Activated T-cell treated with anti-CD3 and anti-CD28 coated beads, Interleukin-2, amount 50 U/mL, for 4 hours (primary cell): ENCODE measurements around the gene SLC48A1. TPM values are rescaled to one million over a fixed set of nuclear protein-coding genes. Genes with fewer than 3 reads are reported as not detected.

Source experiments
- ATAC-seq, 2 donors: fragments of 200-7000 bp; cut with Tn5 transposase; one replicate each; pipeline ENCODE4 v1.10.0; 2021
- DNase-seq: peaks from one replicate; pipeline ENCODE4 v3.0.0-alpha.2; 2020
- H3K27me3 Mint-ChIP-seq: one replicate; pipeline ENCODE4 v1.8.0; 2021; ENCODE audit warnings: low read depth, mixed read lengths
- H3K36me3 Mint-ChIP-seq: one replicate; pipeline ENCODE4 v1.8.0; 2022; ENCODE audit warnings: mixed read lengths; ENCODE audit not compliant: insufficient read depth
- H3K4me1 Mint-ChIP-seq: one replicate; pipeline ENCODE4 v1.8.0; 2021; ENCODE audit warnings: low read depth, mixed read lengths
- H3K4me3 Mint-ChIP-seq: one replicate; pipeline ENCODE4 v1.8.0; 2021; ENCODE audit warnings: mild to moderate bottlenecking, moderate library complexity, mixed read lengths
- H3K9me3 Mint-ChIP-seq: one replicate; pipeline ENCODE4 v1.8.0; 2021; ENCODE audit warnings: mixed read lengths
- total RNA-seq, 3 donors: library from RNA; stranded (reverse); gene quantifications; one replicate each; pipeline ENCODE4 v1.2.1, GENCODE V29; 2021

The SLC48A1 gene
- total RNA-seq, 3 donors from 2014 or later: 4.0 to 5.2 (median 5.0) TPM

DNA sequence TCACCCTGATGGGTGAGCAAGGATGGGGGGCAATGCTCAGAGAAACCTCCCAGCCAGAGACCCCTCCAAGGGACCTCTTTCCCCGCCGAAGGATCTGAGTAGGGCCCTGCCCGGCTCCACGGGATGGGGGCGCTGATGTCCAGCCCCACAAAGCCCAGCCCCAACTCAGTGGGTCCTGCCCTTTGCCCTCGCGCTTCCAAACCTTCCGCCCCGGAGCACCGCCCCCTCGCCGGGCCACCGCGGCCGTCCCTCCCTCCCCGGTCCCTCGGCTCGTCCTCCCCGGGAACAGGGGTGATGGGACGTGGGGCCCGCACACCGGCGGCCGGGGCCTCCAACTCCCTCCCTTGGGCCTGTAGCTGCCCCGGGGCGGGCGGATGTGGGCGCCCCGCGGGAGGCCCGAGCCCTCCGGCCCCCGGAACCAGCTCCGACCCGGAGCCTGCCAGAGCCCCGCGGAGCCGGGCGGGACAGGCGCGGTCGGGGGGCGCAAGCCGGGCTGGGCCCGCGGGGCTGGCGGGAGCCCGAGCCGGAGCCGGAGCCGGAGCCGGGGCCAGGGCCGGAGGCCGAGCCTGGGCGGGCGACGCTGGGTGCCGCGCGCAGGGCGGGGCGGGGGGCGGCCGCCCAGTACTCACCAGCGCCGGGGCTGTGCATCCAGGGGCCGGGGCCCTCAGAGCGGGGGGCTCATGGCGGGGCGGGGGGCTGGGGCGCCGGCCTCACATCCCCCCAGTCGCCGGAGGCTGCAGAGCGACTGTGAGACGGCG is 46.3 kb downstream of the SLC48A1 start:
- Mint-ChIP-seq H3K36me3 (peaks cover 23% of the 10 kb centered on the region), H3K4me3 (peak overlapping the region; percentile 97), H3K9me3 (no peaks in the 10 kb centered on the region), H3K27me3 (no peaks in the 10 kb centered on the region), H3K4me1 (peaks cover 80% of the 10 kb centered on the region)
- DNase-seq (peak; percentile 32), ATAC-seq (peak; percentile 16 to 26)

DNA sequence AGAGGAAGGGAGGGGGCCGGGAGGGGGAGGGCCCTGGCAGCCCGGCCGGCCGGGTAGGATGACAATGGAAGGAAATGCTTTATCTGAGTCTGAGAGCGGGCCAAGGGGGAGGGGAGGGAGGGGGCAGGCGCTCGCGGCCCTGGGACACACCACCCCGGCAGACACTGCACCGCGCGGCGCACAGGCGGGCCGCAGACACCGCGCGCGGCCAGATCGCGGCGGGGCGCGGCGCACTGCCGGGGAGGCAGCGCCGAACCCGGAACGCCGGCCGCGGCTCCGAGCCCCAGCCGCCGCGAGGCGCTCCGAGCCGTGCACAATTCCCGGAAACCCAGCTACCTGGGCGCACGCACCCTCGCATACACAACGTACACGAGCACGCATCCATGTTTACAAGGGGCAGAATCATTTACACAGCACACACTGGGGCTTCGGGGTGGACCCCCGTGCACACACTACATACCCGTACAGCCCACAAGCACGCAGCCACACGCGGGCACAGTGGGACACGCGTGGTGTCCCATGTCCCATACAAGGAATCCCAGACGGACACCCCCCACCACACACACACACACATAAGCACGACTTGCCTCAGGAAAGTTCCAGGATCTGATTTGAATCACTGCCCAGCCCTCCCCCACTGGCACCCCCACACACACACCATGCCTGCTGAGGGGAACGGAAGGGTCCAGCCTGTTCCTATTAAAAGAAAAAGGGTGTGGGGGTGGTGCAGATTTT is 47.0 kb downstream of the SLC48A1 start, which contains the start of gene HDAC7:
Gene HDAC7 (minus strand): TSS at position 8 of the 735 bp plus-strand sequence. CDS start 118 bp downstream, outside the sequence.
- Mint-ChIP-seq H3K36me3 (peaks cover 17% of the 10 kb centered on the region), H3K27me3 (no peaks in the 10 kb centered on the region), H3K4me1 (peaks cover 80% of the 10 kb centered on the region), H3K9me3 (no peaks in the 10 kb centered on the region), H3K4me3 (peak within 1 kb of the TSS; percentile 97)
- ATAC-seq (peak; percentile 69 to 70), DNase-seq (peak; percentile 66)

DNA sequence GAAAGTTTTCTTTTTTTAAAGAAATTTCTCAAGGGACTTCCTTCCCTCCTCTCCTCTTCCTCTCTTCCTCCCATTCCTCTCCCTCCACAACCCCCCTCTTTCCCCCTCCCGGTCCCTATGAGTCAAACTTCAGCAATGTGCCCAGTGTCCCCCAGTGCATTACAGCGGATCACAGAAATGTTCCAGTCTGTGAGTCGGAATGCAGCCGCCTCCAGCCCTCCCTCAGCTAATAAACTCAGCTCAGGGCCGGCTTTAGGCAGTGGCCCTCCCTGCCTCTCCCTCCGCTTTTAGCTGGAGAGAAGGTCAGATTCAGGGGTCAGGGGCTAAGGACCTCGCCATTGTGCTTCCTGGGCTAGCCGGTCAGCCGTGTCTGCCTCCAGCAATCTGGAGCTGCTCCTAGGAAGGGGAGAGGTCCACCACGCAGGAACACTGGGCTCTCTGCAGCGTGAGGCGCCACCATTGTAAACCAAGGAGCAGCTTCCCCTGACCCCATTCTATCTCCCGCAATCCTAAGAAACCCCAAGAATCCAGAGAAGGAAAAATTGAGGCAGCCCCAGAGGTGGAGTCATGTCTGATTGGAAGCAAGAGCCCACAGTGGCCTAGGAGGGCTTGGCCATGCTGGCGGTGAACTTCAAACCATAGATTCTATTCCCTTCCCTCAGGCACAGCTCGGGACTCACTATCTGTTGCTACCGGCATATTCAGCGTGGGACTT is 47.8 kb downstream of the SLC48A1 start:
- ATAC-seq (no peak), DNase-seq (no peak)
- Mint-ChIP-seq H3K9me3 (no peaks in the 10 kb centered on the region), H3K27me3 (no peaks in the 10 kb centered on the region), H3K36me3 (peaks cover 17% of the 10 kb centered on the region), H3K4me3 (peak overlapping the region; percentile 92), H3K4me1 (peaks cover 80% of the 10 kb centered on the region)

DNA sequence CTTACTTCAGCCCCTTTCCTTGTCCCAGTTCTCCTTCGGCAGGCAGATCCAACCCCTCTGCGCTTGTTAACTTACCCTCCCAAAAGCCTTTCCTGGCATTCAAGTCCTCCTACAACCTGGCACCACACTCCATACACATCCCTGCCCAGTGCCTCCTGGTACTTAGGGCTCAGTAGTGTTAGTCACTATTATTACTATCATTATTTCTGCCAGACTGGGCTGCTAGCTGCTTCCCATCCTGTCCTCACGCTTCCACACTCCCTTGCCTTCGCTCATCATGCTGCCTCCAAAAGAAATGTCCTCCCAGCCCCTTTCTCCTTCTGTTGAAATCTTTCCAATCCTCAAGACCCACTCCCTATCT is 48.3 kb downstream of the SLC48A1 start:
- H3K36me3 Mint-ChIP-seq: peaks cover 15% of the 10 kb centered on the region
- no peaks in the 10 kb centered on the region for H3K27me3 Mint-ChIP-seq

DNA sequence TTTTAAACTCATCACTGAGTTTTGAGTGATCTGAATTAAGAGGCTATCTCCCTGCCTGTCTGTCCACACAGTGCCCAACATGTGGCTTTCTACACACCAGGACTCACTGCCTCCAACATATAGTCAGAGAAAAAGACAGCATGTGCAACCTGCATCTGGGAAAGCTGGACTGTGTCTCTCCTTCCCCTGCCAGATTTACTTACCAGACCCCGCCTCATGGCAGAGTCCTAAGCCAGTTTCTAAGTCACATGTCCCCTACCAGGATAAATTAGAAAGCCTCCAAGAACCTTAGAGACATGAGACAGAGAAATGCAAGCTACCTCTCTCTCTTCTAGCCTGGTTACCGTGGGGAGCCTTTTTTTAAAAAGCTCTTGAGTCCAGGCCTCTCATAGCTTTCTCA is 49.4 kb downstream of the SLC48A1 start:
- Mint-ChIP-seq H3K4me3 (peak overlapping the region; percentile 11), H3K36me3 (peaks cover 11% of the 10 kb centered on the region), H3K9me3 (no peaks in the 10 kb centered on the region), H3K27me3 (no peaks in the 10 kb centered on the region), H3K4me1 (peaks cover 84% of the 10 kb centered on the region)
- DNase-seq: no peak
- no peak for ATAC-seq

More for the DNA sequence above, 48.3 kb downstream of the SLC48A1 start:
- DNase-seq: no peak
- ATAC-seq: no peak
- Mint-ChIP-seq H3K4me3 (peak overlapping the region; percentile 92), H3K9me3 (no peaks in the 10 kb centered on the region), H3K4me1 (peaks cover 82% of the 10 kb centered on the region)

DNA sequence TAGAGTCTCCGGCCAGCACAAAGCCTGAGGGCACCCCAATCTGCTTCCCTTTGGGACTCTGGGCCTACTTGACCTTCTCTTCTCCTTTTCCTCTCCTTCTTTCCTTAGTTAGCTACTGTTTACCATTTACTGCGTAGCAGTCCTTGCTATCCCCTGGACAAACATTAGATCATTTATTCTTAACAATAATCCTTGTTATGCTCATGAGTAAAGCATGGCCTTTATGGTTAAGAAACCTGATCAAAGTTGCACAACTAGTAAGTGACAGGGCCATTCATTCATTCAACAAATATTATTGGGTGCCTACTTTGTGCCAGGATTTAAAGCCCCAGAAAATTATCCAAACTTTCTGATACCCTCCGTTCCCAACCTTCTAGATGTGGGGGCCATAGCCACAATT is 49.8 kb downstream of the SLC48A1 start:
- Mint-ChIP-seq H3K27me3 (no peaks in the 10 kb centered on the region), H3K4me3 (no peak overlapping the region), H3K4me1 (peaks cover 80% of the 10 kb centered on the region), H3K9me3 (no peaks in the 10 kb centered on the region), H3K36me3 (peaks cover 8% of the 10 kb centered on the region)
- DNase-seq (no peak), ATAC-seq (no peak)

DNA sequence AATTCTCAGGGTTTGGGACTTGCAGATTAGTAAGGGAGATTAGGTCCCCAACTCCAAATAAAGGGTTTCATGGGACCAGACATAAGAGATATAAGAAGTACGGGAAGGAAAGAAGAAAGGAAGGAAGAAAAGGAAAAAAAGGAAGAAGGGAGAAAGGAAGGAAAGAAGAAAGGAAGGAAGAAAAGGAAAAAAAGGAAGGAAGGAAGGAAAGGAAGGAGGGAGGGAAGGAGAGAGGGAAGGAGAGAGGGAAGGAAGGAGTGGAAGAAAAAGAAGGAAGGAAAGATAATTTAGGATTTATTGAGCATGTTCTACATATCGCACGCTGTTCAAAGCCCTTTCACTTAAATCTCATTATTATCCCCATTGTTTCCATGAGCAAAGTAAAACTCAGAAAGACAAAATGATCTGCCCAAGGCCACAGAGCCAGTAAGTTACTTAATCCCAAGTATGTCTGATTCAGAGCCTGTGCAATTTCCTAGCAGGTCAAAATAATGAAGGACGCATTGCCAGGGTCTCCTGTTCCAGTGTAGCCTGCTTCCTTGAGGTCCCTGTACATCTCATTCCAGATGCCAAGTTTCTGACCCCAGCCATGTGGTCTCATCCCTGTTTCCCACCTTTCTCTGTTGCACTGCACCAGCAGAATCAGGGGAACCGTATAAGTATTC is 50.5 kb downstream of the SLC48A1 start:
- H3K27me3 Mint-ChIP-seq: no peaks in the 10 kb centered on the region
- H3K9me3 Mint-ChIP-seq: no peaks in the 10 kb centered on the region
- peaks cover under 1% of the 10 kb centered on the region for H3K36me3 Mint-ChIP-seq
- peaks cover 80% of the 10 kb centered on the region for H3K4me1 Mint-ChIP-seq
- peak overlapping the region; percentile 22 for H3K4me3 Mint-ChIP-seq
- DNase-seq (no peak), ATAC-seq (no peak)

DNA sequence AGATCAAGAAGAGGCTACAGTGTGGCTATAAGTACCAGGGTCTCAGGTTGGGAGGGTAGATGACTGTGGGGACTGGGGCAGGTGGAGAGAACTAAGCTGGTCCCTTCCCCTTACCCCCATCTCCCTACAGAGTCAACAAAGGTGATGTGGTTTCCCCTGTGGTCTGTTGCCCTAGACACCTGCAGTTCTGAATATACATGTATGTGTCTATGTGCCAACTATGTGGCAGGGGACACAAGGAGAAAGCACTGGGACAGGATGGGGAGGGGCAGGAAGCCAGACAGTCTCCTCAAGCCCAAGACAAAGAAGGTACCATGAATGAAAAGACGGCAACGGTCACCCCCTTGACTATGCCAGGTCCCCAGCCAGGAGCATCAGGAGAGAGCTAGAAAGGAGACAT is 51.2 kb downstream of the SLC48A1 start:
- H3K27me3 Mint-ChIP-seq: no peaks in the 10 kb centered on the region
- H3K4me1 Mint-ChIP-seq: peaks cover 85% of the 10 kb centered on the region
- no peaks in the 10 kb centered on the region for H3K36me3 Mint-ChIP-seq
- DNase-seq (no peak), ATAC-seq (no peak)
- H3K4me3 Mint-ChIP-seq: peak overlapping the region; percentile 22
- no peaks in the 10 kb centered on the region for H3K9me3 Mint-ChIP-seq

DNA sequence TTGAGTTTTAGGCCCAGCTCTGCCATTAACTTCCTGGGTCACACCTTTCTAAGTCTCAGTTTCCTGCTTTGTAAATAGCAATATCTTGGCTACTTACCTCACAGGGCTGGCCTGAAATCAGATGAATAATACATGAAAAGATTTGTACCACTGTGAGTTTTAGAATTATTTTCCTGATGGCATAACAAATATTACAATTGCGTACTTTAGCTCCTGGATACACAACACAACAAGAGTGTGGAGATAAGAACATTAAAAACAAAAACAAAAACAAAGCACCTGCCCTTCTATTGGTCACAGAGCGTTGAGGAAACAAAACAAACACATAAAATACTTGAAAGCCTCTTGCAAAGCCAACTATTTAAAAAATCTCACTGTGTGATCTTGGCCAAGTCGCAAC is 51.6 kb downstream of the SLC48A1 start:
- peaks cover 90% of the 10 kb centered on the region for H3K4me1 Mint-ChIP-seq
- ATAC-seq (no peak), DNase-seq (no peak)
- peak overlapping the region; percentile 22 for H3K4me3 Mint-ChIP-seq
- H3K36me3 Mint-ChIP-seq: no peaks in the 10 kb centered on the region
- H3K9me3 Mint-ChIP-seq: no peaks in the 10 kb centered on the region
- H3K27me3 Mint-ChIP-seq: no peaks in the 10 kb centered on the region

DNA sequence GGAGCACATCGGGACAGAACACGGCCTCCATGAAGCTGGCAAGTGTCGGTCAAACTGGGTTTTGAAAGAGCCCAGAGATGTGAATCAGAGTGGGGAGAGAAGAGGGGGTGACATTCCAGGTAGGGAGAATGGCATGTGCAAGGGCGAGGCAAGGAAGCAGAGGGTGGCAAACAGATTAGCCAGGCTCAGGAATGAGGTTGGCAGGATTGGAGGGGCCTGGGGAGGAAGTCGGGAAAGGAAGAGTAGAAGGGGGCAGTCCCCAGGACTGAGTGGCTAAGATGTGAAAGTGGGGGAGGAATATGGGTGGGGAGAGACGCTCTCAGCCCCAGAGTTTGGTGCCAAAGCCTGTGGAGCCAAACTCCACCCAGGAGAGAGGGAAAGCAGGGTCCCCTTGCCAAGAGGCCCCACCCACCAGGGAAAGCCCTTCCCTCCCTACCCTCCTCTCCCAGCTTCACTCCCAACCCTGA is 52.2 kb downstream of the SLC48A1 start:
- DNase-seq (no peak), ATAC-seq (no peak)
- Mint-ChIP-seq H3K36me3 (no peaks in the 10 kb centered on the region), H3K27me3 (no peaks in the 10 kb centered on the region), H3K9me3 (no peaks in the 10 kb centered on the region), H3K4me1 (peaks cover 90% of the 10 kb centered on the region), H3K4me3 (no peak overlapping the region)

DNA sequence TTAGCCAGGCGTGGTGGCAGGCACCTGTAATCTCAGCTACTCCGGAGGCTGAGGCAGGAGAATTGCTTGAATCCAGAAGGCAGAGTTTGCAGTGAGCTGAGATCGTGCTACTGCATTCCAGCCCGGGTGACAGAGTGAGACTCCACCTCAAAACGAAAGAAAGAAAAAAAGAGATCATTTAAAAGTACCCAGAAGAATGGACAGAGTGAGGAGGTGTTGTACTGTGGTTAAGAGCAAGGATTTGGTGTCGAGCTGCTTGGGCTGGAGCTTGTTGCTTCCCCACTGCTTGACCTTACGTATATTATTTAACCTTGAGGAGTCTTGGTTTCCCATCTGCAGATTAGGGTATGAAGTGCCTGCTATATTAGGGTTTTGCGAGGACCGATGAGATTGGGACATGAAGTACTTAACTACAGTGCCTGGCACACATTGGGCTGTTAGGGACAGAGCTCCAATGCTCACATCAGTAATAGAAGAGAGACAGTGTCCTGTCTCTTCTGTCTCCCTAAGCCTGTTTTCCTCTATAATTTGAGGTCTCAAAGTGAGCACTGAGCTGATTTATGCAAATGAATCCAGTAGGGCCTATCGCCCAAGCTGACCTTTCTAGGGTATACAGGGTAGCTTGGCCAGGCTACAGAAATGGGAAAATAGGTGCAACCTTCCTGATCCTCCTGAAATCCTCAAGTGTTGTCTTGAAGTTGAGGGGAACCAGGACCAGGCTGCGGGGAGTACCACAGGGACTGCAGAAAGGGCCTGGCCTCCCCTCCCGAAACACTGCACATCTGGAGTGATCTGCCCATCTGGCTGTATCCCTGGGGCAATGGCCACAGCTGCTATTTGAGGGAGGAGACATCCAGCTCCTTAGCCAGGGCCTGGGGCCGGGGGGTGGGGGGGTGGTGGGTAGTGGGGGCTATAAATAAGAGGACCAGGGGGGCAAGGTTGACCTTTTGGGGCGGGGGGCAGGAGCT is 55.3 kb downstream of the SLC48A1 start:
- no peak for DNase-seq
- no peaks in the 10 kb centered on the region for H3K36me3 Mint-ChIP-seq
- H3K4me3 Mint-ChIP-seq: no peak overlapping the region
- no peak for ATAC-seq
- peaks cover 89% of the 10 kb centered on the region for H3K4me1 Mint-ChIP-seq
- no peaks in the 10 kb centered on the region for H3K9me3 Mint-ChIP-seq
- H3K27me3 Mint-ChIP-seq: no peaks in the 10 kb centered on the region

DNA sequence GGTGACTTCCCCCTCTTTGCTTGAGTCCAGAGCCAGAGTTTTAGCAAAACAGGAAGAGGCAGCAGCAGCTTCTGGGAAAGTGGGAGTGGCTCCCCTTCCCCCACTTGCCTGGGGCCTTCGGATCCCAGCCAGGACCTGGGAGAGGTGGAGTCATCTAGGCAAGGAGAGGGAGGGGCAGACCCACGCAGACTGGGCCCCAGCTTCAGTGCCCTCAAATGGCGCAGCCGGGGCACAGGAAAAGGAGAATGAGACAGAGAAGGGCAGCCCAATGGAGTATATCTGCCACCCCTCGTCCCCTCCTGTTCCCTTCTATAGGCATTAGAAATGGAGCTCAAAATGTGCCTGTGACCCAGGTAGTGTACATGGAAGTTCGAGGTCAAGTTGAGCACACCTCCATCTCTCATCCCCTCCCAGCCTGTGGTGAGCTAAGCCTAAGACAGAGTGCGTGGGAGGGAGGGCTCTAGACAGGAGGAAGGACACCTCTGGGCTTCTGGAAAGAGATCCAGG is 56.0 kb downstream of the SLC48A1 start:
- H3K9me3 Mint-ChIP-seq: no peaks in the 10 kb centered on the region
- ATAC-seq (no peak), DNase-seq (no peak)
- no peaks in the 10 kb centered on the region for H3K27me3 Mint-ChIP-seq
- peaks cover 89% of the 10 kb centered on the region for H3K4me1 Mint-ChIP-seq
- no peak overlapping the region for H3K4me3 Mint-ChIP-seq
- no peaks in the 10 kb centered on the region for H3K36me3 Mint-ChIP-seq

DNA sequence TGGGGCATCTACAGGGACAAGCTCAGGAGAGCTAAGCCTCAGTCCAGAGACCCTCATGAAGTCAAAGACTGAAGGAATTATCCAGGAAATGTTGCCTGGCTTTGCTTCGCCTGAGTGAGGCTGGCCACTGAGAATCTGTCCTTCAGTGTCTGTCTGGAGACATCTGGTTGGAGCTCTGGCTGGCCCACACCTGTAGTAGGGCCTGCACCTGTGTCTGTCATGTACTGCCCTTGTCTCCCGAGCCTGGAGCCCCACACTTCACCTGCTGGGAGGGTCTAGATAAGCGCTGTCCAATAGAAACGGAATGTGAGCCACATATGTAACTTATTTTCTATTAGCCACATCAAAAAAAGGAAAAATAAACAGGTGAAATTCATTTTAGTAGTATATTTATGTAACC is 56.5 kb downstream of the SLC48A1 start:
- no peaks in the 10 kb centered on the region for H3K9me3 Mint-ChIP-seq
- DNase-seq (no peak), ATAC-seq (no peak)
- no peaks in the 10 kb centered on the region for H3K27me3 Mint-ChIP-seq
- H3K4me3 Mint-ChIP-seq: no peak overlapping the region
- H3K36me3 Mint-ChIP-seq: no peaks in the 10 kb centered on the region
- H3K4me1 Mint-ChIP-seq: peaks cover 89% of the 10 kb centered on the region
